ENCODE data around the gene ATG14. TPM values are rescaled to one million over a fixed set of nuclear protein-coding genes. Genes with fewer than 3 reads are reported as not detected.

Gene ATG14
- total and polyA plus RNA-seq, 4 experiments from 2014 or later, result 2.5 to 18.4 (median 13.3) TPM

GRCh38 chr14:55446127-55446736 is 34.6 kb upstream of the ATG14 start:
- intact Hi-C loops (cut with micrococcal nuclease), result loop anchor here (1.0 to 10.0 kb wide), 2 partner anchors 1028 to 1869 kb away; no protein-coding TSS in a partner anchor

GRCh38 chr14:55441286-55441685 is 29.7 kb upstream of the ATG14 start:
- Mint-ChIP-seq H3K27ac (no peak overlapping the region), H3K4me3 (no peak overlapping the region), H3K27me3 (peaks cover 0 to 1% of the 10 kb centered on the region in 2 donors), H3K36me3 (no peaks in the 10 kb centered on the region), H3K9me3 (no peaks in the 10 kb centered on the region), H3K4me1 (peaks cover 0 to 9% (median 4%) of the 10 kb centered on the region in 4 donors)
- Histone ChIP-seq H3K27ac (ENCODE audit: low read depth, low read length) (no peak overlapping the region), H3K4me1 (ENCODE audit: insufficient read depth, low read length) (no peaks in the 10 kb centered on the region), H3K36me3 (ENCODE audit: insufficient read depth, low read length) (no peaks in the 10 kb centered on the region), H3K27me3 (ENCODE audit: insufficient read depth, low read length) (no peaks in the 10 kb centered on the region), H3K9me3 (ENCODE audit: control insufficient read depth in 1 of 2, low read length in 2 of 2) (no peaks in the 10 kb centered on the region), H3K4me3 (ENCODE audit: low read length in 2 of 2) (no peak overlapping the region)
- DNase-seq, result no peak
- POLR2A ChIA-PET (ENCODE audit: partially characterized antibody), result no interaction called here
- CTCF ChIA-PET (ENCODE audit: partially characterized antibody), result interaction anchor here (1.1 to 2.3 kb wide), 5 partner anchors 9 to 1034 kb away, joined by 3 to 7 read pairs (median 4); no protein-coding TSS in a partner anchor
- intact Hi-C loops (cut with micrococcal nuclease), result loop anchor here (10.0 kb wide), 1 partner anchor 1874 kb away; no protein-coding TSS in a partner anchor

More at GRCh38 chr14:55446127-55446736, 34.6 kb upstream of the ATG14 start:
- H3K4me3 ChIP-seq (ENCODE audit: low read length in 2 of 2), result no peak overlapping the region
- H3K9me3 ChIP-seq (ENCODE audit: control insufficient read depth in 1 of 2, low read length in 2 of 2), result no peaks in the 10 kb centered on the region
- H3K36me3 ChIP-seq (ENCODE audit: insufficient read depth, low read length), result no peaks in the 10 kb centered on the region
- no peak overlapping the region for H3K4me3 Mint-ChIP-seq
- ChIA-PET POLR2A (ENCODE audit: partially characterized antibody) (interaction anchor here (0.8 kb wide), 1 partner anchor 133 kb away, joined by 3 read pairs; no protein-coding TSS in a partner anchor), CTCF (ENCODE audit: partially characterized antibody) (interaction anchor here (0.5 to 5.1 kb wide), 57 partner anchors 8 to 1873 kb away, joined by 3 to 64 read pairs (median 4); partner anchors contain the start of genes SOCS4 and WDHD1)
- DNase-seq, result peak; percentile 40 to 57 (median 53)
- H3K27ac Mint-ChIP-seq, result no peak overlapping the region
- H3K4me1 ChIP-seq (ENCODE audit: insufficient read depth, low read length), result no peaks in the 10 kb centered on the region
- peaks cover 0 to 1% of the 10 kb centered on the region in 2 donors for H3K27me3 Mint-ChIP-seq
- no peak overlapping the region for H3K27ac ChIP-seq (ENCODE audit: low read depth, low read length)
- no peaks in the 10 kb centered on the region for H3K27me3 ChIP-seq (ENCODE audit: insufficient read depth, low read length)
- H3K36me3 Mint-ChIP-seq, result no peaks in the 10 kb centered on the region
- H3K4me1 Mint-ChIP-seq, result peaks cover 0 to 3% (median 1%) of the 10 kb centered on the region in 4 donors
- no peaks in the 10 kb centered on the region for H3K9me3 Mint-ChIP-seq

GRCh38 chr14:55440385-55440784 is 28.8 kb upstream of the ATG14 start, which contains the start of gene TBPL2:
TSS of gene TBPL2 (minus strand) at chr14:55440616. CDS start at chr14:55440449, 167 bp downstream.
- Mint-ChIP-seq H3K27me3 (peaks cover 0 to 1% of the 10 kb centered on the region in 2 donors), H3K9me3 (no peaks in the 10 kb centered on the region), H3K27ac (no peak within 1 kb of the TSS), H3K4me1 (peaks cover 0 to 9% (median 4%) of the 10 kb centered on the region in 4 donors), H3K36me3 (no peaks in the 10 kb centered on the region), H3K4me3 (no peak within 1 kb of the TSS)
- Histone ChIP-seq H3K4me3 (ENCODE audit: low read length in 2 of 2) (no peak within 1 kb of the TSS), H3K9me3 (ENCODE audit: control insufficient read depth in 1 of 2, low read length in 2 of 2) (no peaks in the 10 kb centered on the region), H3K36me3 (ENCODE audit: insufficient read depth, low read length) (no peaks in the 10 kb centered on the region), H3K27ac (ENCODE audit: low read depth, low read length) (no peak within 1 kb of the TSS), H3K4me1 (ENCODE audit: insufficient read depth, low read length) (peaks cover under 1% of the 10 kb centered on the region), H3K27me3 (ENCODE audit: insufficient read depth, low read length) (no peaks in the 10 kb centered on the region)
- ChIA-PET CTCF (ENCODE audit: partially characterized antibody) (interaction anchor here (1.6 to 2.0 kb wide), 2 partner anchors 10 to 11 kb away, joined by 4 to 7 read pairs; no protein-coding TSS in a partner anchor), POLR2A (ENCODE audit: partially characterized antibody) (no interaction called here)
- intact Hi-C loops (cut with micrococcal nuclease), result loop anchor here (10.0 kb wide), 1 partner anchor 1874 kb away; no protein-coding TSS in a partner anchor
- DNase-seq, result no peak

GRCh38 chr14:55438066-55438683 is 26.5 kb upstream of the ATG14 start:
- H3K4me1 ChIP-seq (ENCODE audit: insufficient read depth, low read length), result peaks cover 22% of the 10 kb centered on the region
- H3K4me1 Mint-ChIP-seq, result peaks cover 19 to 29% (median 23%) of the 10 kb centered on the region in 4 donors
- H3K27ac Mint-ChIP-seq, result no peak overlapping the region
- no peaks in the 10 kb centered on the region for H3K36me3 ChIP-seq (ENCODE audit: insufficient read depth, low read length)
- DNase-seq, result peak in 2 of 5 donors; percentile 10 to 15
- no peaks in the 10 kb centered on the region for H3K36me3 Mint-ChIP-seq
- no peaks in the 10 kb centered on the region for H3K9me3 ChIP-seq (ENCODE audit: control insufficient read depth in 1 of 2, low read length in 2 of 2)
- H3K27ac ChIP-seq (ENCODE audit: low read depth, low read length), result no peak overlapping the region
- peaks cover 0 to 1% of the 10 kb centered on the region in 2 donors for H3K27me3 Mint-ChIP-seq
- H3K9me3 Mint-ChIP-seq, result no peaks in the 10 kb centered on the region
- CTCF ChIA-PET (ENCODE audit: partially characterized antibody), result interaction anchor here (0.6 to 2.3 kb wide), 4 partner anchors 9 to 1036 kb away, joined by 3 to 14 read pairs (median 4); no protein-coding TSS in a partner anchor
- no peak overlapping the region for H3K4me3 ChIP-seq (ENCODE audit: low read length in 2 of 2)
- POLR2A ChIA-PET (ENCODE audit: partially characterized antibody), result interaction anchor here (0.6 kb wide), 1 partner anchor 173 kb away, joined by 3 read pairs; no protein-coding TSS in a partner anchor
- intact Hi-C loops (cut with micrococcal nuclease), result loop anchor here (10.0 kb wide), 1 partner anchor 677 kb away; the partner anchor contains the start of gene PELI2
- H3K4me3 Mint-ChIP-seq, result no peak overlapping the region
- no peaks in the 10 kb centered on the region for H3K27me3 ChIP-seq (ENCODE audit: insufficient read depth, low read length)

GRCh38 chr14:55436931-55437330 is 25.3 kb upstream of the ATG14 start:
- Mint-ChIP-seq H3K4me1 (peaks cover 27 to 35% (median 28%) of the 10 kb centered on the region in 4 donors), H3K27ac (peak overlapping the region in 2 of 7 donors; percentile 22 to 57), H3K27me3 (peaks cover 0 to 1% of the 10 kb centered on the region in 2 donors), H3K4me3 (no peak overlapping the region), H3K36me3 (no peaks in the 10 kb centered on the region), H3K9me3 (no peaks in the 10 kb centered on the region)
- CTCF ChIA-PET (ENCODE audit: partially characterized antibody), result interaction anchor here (0.9 to 5.5 kb wide), 3 partner anchors 9 to 19 kb away, joined by 3 to 64 read pairs (median 14); no protein-coding TSS in a partner anchor
- Histone ChIP-seq H3K4me3 (ENCODE audit: low read length in 2 of 2) (no peak overlapping the region), H3K27ac (ENCODE audit: low read depth, low read length) (no peak overlapping the region), H3K9me3 (ENCODE audit: control insufficient read depth in 1 of 2, low read length in 2 of 2) (no peaks in the 10 kb centered on the region), H3K36me3 (ENCODE audit: insufficient read depth, low read length) (no peaks in the 10 kb centered on the region), H3K4me1 (ENCODE audit: insufficient read depth, low read length) (peaks cover 30% of the 10 kb centered on the region), H3K27me3 (ENCODE audit: insufficient read depth, low read length) (no peaks in the 10 kb centered on the region)
- no peak for DNase-seq
- POLR2A ChIA-PET (ENCODE audit: partially characterized antibody), result no interaction called here
- intact Hi-C loops (cut with micrococcal nuclease), result loop anchor here (10.0 kb wide), 1 partner anchor 678 kb away; the partner anchor contains the start of gene PELI2

- no peaks in the 10 kb centered on the region for H3K9me3 Mint-ChIP-seq
- H3K4me1 Mint-ChIP-seq, result peaks cover 27 to 35% (median 28%) of the 10 kb centered on the region in 4 donors
- no peaks in the 10 kb centered on the region for H3K9me3 ChIP-seq (ENCODE audit: control insufficient read depth in 1 of 2, low read length in 2 of 2)
- H3K4me3 Mint-ChIP-seq, result no peak overlapping the region
- H3K27me3 ChIP-seq (ENCODE audit: insufficient read depth, low read length), result no peaks in the 10 kb centered on the region
- H3K27ac ChIP-seq (ENCODE audit: low read depth, low read length), result no peak overlapping the region
- peaks cover 30% of the 10 kb centered on the region for H3K4me1 ChIP-seq (ENCODE audit: insufficient read depth, low read length)
- no peak for DNase-seq
- intact Hi-C loops (cut with micrococcal nuclease), result loop anchor here (10.0 kb wide), 1 partner anchor 678 kb away; the partner anchor contains the start of gene PELI2
- H3K27ac Mint-ChIP-seq, result peak overlapping the region in 3 of 7 donors; percentile 18 to 62 (median 57)
- no peaks in the 10 kb centered on the region for H3K36me3 Mint-ChIP-seq
- ChIA-PET POLR2A (ENCODE audit: partially characterized antibody) (interaction anchor here (0.7 kb wide), 1 partner anchor 21 kb away, joined by 3 read pairs; no protein-coding TSS in a partner anchor), CTCF (ENCODE audit: partially characterized antibody) (interaction anchor here (0.9 to 5.5 kb wide), 3 partner anchors 9 to 18 kb away, joined by 3 to 64 read pairs (median 4); no protein-coding TSS in a partner anchor)
- no peak overlapping the region for H3K4me3 ChIP-seq (ENCODE audit: low read length in 2 of 2)
- peaks cover 0 to 1% of the 10 kb centered on the region in 2 donors for H3K27me3 Mint-ChIP-seq
- H3K36me3 ChIP-seq (ENCODE audit: insufficient read depth, low read length), result no peaks in the 10 kb centered on the region
Measured at GRCh38 chr14:55436519-55436918, 24.9 kb upstream of the ATG14 start.
